Thyroid gland (tissue), 4 donors: ENCODE results near the gene CNTFR. TPM values are rescaled to one million over a fixed set of nuclear protein-coding genes. Genes with fewer than 3 reads are reported as not detected.

ENCODE experiments used
- DNase-seq, 2 donors: peaks; one replicate each; pipeline ENCODE4 v3.0.0-alpha.2; 2019
- H3K27ac ChIP-seq, 3 donors: fragments of 200-600 bp; sonication (generic); 1 replicate in 2 of 3; 2 replicates in 1 of 3; pipeline ENCODE4 v1.5.1; 2016 to 2019; ENCODE audit warnings: mild to moderate bottlenecking in 1 of 3, moderate library complexity in 1 of 3
- H3K27me3 ChIP-seq: fragments of 200-600 bp; sonication (generic); one replicate; pipeline ENCODE4 v1.5.1; 2019
- H3K36me3 ChIP-seq, 2 donors: fragments of 200-600 bp; sonication (generic); one replicate each; pipeline ENCODE4 v1.5.1; 2016 to 2019
- H3K4me1 ChIP-seq, 2 donors: fragments of 200-600 bp; sonication (generic); one replicate each; pipeline ENCODE4 v1.5.1; 2017 to 2019
- H3K4me3 ChIP-seq, 3 donors: fragments of 200-600 bp; sonication (generic); replicated peaks in 1 of 3; 1 replicate in 2 of 3; 2 replicates in 1 of 3; pipeline ENCODE4 v1.5.1; 2016; ENCODE audit warnings: mild to moderate bottlenecking in 1 of 3
- H3K9me3 ChIP-seq: fragments of 200-600 bp; sonication (generic); one replicate; pipeline ENCODE4 v1.5.1; 2017
- CTCF ChIP-seq, 6 experiments: fragments of 200-600 bp in 3 of 6; fragments of 450-650 bp in 3 of 6; sonication (generic) in 3 of 6; IDR thresholded peaks; one replicate each; pipeline ENCODE4 v1.5.1; 2016 to 2019; ENCODE audit warnings: antibody characterized with exemption in 6 of 6, mild to moderate bottlenecking in 2 of 6, inconsistent platforms in 1 of 6, moderate library complexity in 1 of 6
- POLR2A ChIP-seq, 2 donors: fragments of 450-650 bp; IDR thresholded peaks; one replicate each; pipeline ENCODE4 v1.6.1; 2017; ENCODE audit warnings: antibody characterized with exemption in 2 of 2, mild to moderate bottlenecking in 2 of 2, moderate library complexity in 1 of 2
- WGBS, 2 donors: methylation state at CpG; one replicate each; pipeline ENCODE4 v1.1.5; 2017; 5-methylcytosine and 5-hydroxymethylcytosine counted together
- intact Hi-C: fragments of 100-400 bp; cut with DNase I; formaldehyde crosslinking; loops from one replicate; pipeline ENCODE4 v1.15.1; 2023
- total RNA-seq, 4 donors: library from RNA; depleted of rRNA; stranded (reverse); fragments of >200 nt; gene quantifications; one replicate each; pipeline ENCODE4 v1.2.3, GENCODE V29; 2016

Gene CNTFR
- total RNA-seq, 4 donors from 2014 or later: 8.6 to 17.3 (median 14.1) TPM

DNA sequence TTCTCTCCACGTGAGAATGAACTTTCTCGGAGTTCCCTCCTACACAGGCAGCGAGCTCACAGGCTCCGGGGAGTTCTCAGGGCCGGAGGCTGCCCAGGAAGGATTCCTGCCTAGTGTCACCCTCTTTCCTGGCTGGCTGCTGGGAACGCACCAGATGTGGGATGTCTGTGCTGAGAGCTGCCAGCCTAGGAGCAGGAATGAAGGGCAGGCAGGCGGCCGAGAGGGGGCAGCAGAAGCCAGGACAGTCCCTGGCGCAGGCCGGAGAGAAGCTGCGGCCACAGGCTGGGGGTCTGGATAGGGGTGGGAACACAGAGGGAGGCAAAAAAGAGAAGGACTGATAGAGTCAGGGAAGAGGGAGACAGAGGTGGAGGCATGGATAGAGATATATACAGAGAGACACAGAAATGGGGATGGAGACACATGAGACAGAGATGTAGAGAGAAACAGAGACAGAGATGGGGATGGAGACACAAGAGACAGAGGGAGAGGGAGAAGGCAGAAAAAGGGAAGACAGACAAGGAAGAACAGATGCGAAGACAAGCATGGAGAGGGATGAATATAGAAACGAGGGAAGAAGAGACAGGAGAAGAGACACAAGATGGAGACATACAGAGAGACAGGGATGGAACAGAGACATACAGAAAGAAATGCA lies 41.4 kb downstream of the CNTFR start:
- TF ChIP-seq CTCF (IDR thresholded peaks at IDR 0.05) (peak; percentile 37 to 83 (median 58)), POLR2A (IDR thresholded peaks at IDR 0.05) (no peak)
- 10 to 15% methylated on average over 12 to 13 of the region's 13 CpGs for WGBS, 2 donors
- intact Hi-C loops: loop anchor here (5.0 kb wide), 1 partner anchor 44 kb away; no protein-coding TSS in a partner anchor

GRCh38 chr9:34546834-34547827 lies 42.4 kb downstream of the CNTFR start:
- Histone ChIP-seq H3K9me3 (no peaks in the 10 kb centered on the region), H3K36me3 (no peaks in the 10 kb centered on the region), H3K27me3 (no peaks in the 10 kb centered on the region), H3K4me3 (no peak overlapping the region), H3K4me1 (no peaks in the 10 kb centered on the region), H3K27ac (no peak overlapping the region)
- intact Hi-C loops: loop anchor here (5.0 kb wide), 1 partner anchor 45 kb away; no protein-coding TSS in a partner anchor
- TF ChIP-seq POLR2A (IDR thresholded peaks at IDR 0.05) (no peak), CTCF (IDR thresholded peaks at IDR 0.05) (peak in 5 of 6 experiments; percentile 4 to 57 (median 38))
- DNase-seq: peak; percentile 39 to 51
- 54 to 60% methylated on average over 14 to 16 of the region's 16 CpGs for whole genome bisulfite sequencing, 2 donors

More for the DNA sequence above, 41.4 kb downstream of the CNTFR start:
- peak; percentile 59 to 71 for DNase-seq
- Histone ChIP-seq H3K4me3 (no peak overlapping the region), H3K27me3 (no peaks in the 10 kb centered on the region), H3K4me1 (no peaks in the 10 kb centered on the region), H3K9me3 (no peaks in the 10 kb centered on the region), H3K36me3 (no peaks in the 10 kb centered on the region), H3K27ac (no peak overlapping the region)

DNA sequence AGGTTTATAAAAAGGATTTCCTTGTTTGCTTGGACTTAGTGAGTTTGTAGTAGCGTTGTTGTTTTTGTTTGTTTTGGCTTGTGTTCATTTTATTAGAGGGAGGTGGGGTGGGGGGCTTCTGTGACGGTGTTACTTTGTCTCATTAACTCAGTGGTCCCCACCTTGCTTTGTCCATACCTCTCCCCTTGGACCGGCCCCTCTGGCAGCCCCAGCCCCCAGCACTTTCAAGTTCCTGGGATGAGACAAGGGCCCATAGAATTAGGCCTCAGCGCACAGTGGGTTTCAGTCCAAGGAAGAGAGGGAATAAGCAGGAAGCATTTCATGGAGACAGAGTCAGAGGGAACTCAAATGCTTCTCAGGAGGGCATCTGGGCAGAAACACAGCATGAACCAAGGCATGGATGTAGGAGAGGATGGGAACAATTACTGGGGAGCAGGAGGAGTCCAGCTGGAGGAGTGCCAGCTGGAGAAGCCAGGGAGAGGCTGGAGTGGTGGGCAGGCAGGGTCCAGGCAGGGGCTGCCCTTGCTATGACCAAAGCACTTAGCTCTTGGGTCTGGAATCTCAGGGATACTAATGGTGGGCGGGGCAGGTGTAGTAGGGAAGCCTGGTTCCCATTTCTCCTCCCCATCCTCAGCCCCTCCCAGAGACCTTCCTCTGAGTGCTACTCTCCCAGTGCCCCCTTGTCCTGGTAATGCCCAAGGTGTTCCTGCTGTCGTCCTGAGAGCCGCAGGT lies 43.3 kb downstream of the CNTFR start:
- Histone ChIP-seq H3K4me1 (no peaks in the 10 kb centered on the region), H3K9me3 (no peaks in the 10 kb centered on the region), H3K4me3 (no peak overlapping the region), H3K27ac (no peak overlapping the region), H3K36me3 (no peaks in the 10 kb centered on the region), H3K27me3 (no peaks in the 10 kb centered on the region)
- no peak for DNase-seq
- no peak for TF ChIP-seq CTCF (IDR thresholded peaks at IDR 0.05)
- no peak for TF ChIP-seq POLR2A (IDR thresholded peaks at IDR 0.05)
- 81 to 82% methylated on average over 7 of the region's 7 CpGs for WGBS, 2 donors
- intact Hi-C loops: loop anchor here (5.0 kb wide), 1 partner anchor 46 kb away; no protein-coding TSS in a partner anchor

DNA sequence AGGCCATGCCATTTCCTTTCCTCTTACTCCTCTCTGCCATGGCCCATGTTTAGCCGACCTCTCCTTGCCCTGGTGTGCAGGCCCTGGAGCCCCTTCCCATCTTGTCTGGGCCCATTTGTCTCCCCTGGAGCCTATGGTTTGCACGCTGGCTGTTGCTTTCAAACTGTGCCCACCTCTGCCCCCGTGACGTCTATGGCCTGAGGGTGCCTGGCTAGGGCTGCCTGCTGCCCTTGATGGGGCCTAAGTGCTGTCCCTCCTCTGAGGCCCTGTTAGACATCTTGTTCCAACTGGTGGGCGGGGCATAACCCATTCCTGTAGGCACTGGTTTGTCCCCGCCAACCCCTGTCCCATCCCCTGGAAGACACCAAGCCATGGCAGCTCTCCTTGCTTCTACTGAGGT lies 44.0 kb downstream of the CNTFR start:
- intact Hi-C loops: loop anchor here (5.0 kb wide), 1 partner anchor 47 kb away; no protein-coding TSS in a partner anchor
- Histone ChIP-seq H3K27ac (no peak overlapping the region), H3K4me3 (no peak overlapping the region), H3K9me3 (no peaks in the 10 kb centered on the region), H3K4me1 (no peaks in the 10 kb centered on the region), H3K27me3 (no peaks in the 10 kb centered on the region), H3K36me3 (no peaks in the 10 kb centered on the region)
- no peak for DNase-seq
- WGBS, 2 donors: 84 to 93% methylated on average over 6 of the region's 6 CpGs
- TF ChIP-seq POLR2A (IDR thresholded peaks at IDR 0.05): no peak
- no peak for TF ChIP-seq CTCF (IDR thresholded peaks at IDR 0.05)
